ENCODE results near the gene ACP7. TPM values are rescaled to one million over a fixed set of nuclear protein-coding genes. Genes with fewer than 3 reads are reported as not detected.
"Not testable (repeated sequence)": the region's sequence is repeated elsewhere in the genome, so short reads cannot be mapped to it uniquely, and the experiment has no call there.

ACP7 gene
- total RNA-seq, 1 donor, result not detected

GRCh38 chr19:39067104-39067503 lies 17.1 kb upstream of the ACP7 start:
- Histone ChIP-seq H3K27me3 (ENCODE audit: insufficient read depth, low read length) (no peaks in the 10 kb centered on the region), H3K9me3 (ENCODE audit: low read depth, low read length) (no peaks in the 10 kb centered on the region), H3K4me1 (ENCODE audit: insufficient read depth, low read length) (peaks cover 6% of the 10 kb centered on the region), H3K4me3 (ENCODE audit: insufficient read depth, low read length) (no peak overlapping the region), H2AFZ (ENCODE audit: low read length) (no peak overlapping the region), H4K20me1 (ENCODE audit: insufficient read depth, low read length) (no peaks in the 10 kb centered on the region), H3K4me2 (ENCODE audit: insufficient read depth, low read length) (no peak overlapping the region), H3K79me2 (ENCODE audit: insufficient read depth, low read length) (no peaks in the 10 kb centered on the region), H3K36me3 (ENCODE audit: insufficient read depth, low read length) (no peaks in the 10 kb centered on the region), H3K27ac (ENCODE audit: low read depth, low read length) (no peak overlapping the region)
- TF ChIP-seq CTCF (IDR thresholded peaks at IDR 0.05; ENCODE audit: extremely low read depth, low read depth, low read length), result no peak
- DNase-seq (ENCODE audit: insufficient read length, low spot score, missing footprints), result no peak

- not testable (repeated sequence) for H3K4me1 ChIP-seq (ENCODE audit: insufficient read depth, low read length); H3K4me2 ChIP-seq (ENCODE audit: insufficient read depth, low read length); H2AFZ ChIP-seq (ENCODE audit: low read length); H3K36me3 ChIP-seq (ENCODE audit: insufficient read depth, low read length); H4K20me1 ChIP-seq (ENCODE audit: insufficient read depth, low read length); H3K27ac ChIP-seq (ENCODE audit: low read depth, low read length); H3K79me2 ChIP-seq (ENCODE audit: insufficient read depth, low read length); H3K9me3 ChIP-seq (ENCODE audit: low read depth, low read length); H3K4me3 ChIP-seq (ENCODE audit: insufficient read depth, low read length); DNase-seq (ENCODE audit: insufficient read length, low spot score, missing footprints); H3K27me3 ChIP-seq (ENCODE audit: insufficient read depth, low read length)
Observed at GRCh38 chr19:39068259-39068658, 15.9 kb upstream of the ACP7 start.

- peak overlapping the region; percentile 54 for H2AFZ ChIP-seq (ENCODE audit: low read length)
- no peaks in the 10 kb centered on the region for H4K20me1 ChIP-seq (ENCODE audit: insufficient read depth, low read length)
- H3K9me3 ChIP-seq (ENCODE audit: low read depth, low read length), result no peaks in the 10 kb centered on the region
- no peaks in the 10 kb centered on the region for H3K36me3 ChIP-seq (ENCODE audit: insufficient read depth, low read length)
- H3K4me2 ChIP-seq (ENCODE audit: insufficient read depth, low read length), result no peak overlapping the region
- H3K79me2 ChIP-seq (ENCODE audit: insufficient read depth, low read length), result no peaks in the 10 kb centered on the region
- peak; percentile 78 for DNase-seq (ENCODE audit: insufficient read length, low spot score, missing footprints)
- TF ChIP-seq CTCF (IDR thresholded peaks at IDR 0.05; ENCODE audit: extremely low read depth, low read depth, low read length), result no peak
- peaks cover 17% of the 10 kb centered on the region for H3K4me1 ChIP-seq (ENCODE audit: insufficient read depth, low read length)
- no peaks in the 10 kb centered on the region for H3K27me3 ChIP-seq (ENCODE audit: insufficient read depth, low read length)
- H3K4me3 ChIP-seq (ENCODE audit: insufficient read depth, low read length), result no peak overlapping the region
- H3K27ac ChIP-seq (ENCODE audit: low read depth, low read length), result no peak overlapping the region
Observed at GRCh38 chr19:39070888-39071287, 13.3 kb upstream of the ACP7 start.

- H3K4me2 ChIP-seq (ENCODE audit: insufficient read depth, low read length), result peak overlapping the region; percentile 60
- peak overlapping the region; percentile 73 for H2AFZ ChIP-seq (ENCODE audit: low read length)
- TF ChIP-seq CTCF (IDR thresholded peaks at IDR 0.05; ENCODE audit: extremely low read depth, low read depth, low read length), result no peak
- H3K4me1 ChIP-seq (ENCODE audit: insufficient read depth, low read length), result peaks cover 28% of the 10 kb centered on the region
- H3K36me3 ChIP-seq (ENCODE audit: insufficient read depth, low read length), result no peaks in the 10 kb centered on the region
- H3K79me2 ChIP-seq (ENCODE audit: insufficient read depth, low read length), result no peaks in the 10 kb centered on the region
- no peaks in the 10 kb centered on the region for H3K27me3 ChIP-seq (ENCODE audit: insufficient read depth, low read length)
- H3K4me3 ChIP-seq (ENCODE audit: insufficient read depth, low read length), result peak overlapping the region; percentile 19
- H3K27ac ChIP-seq (ENCODE audit: low read depth, low read length), result peak overlapping the region; percentile 80
- DNase-seq (ENCODE audit: insufficient read length, low spot score, missing footprints), result peak; percentile 17
- H3K9me3 ChIP-seq (ENCODE audit: low read depth, low read length), result no peaks in the 10 kb centered on the region
- H4K20me1 ChIP-seq (ENCODE audit: insufficient read depth, low read length), result no peaks in the 10 kb centered on the region
Observed at GRCh38 chr19:39074205-39074692, 9.9 kb upstream of the ACP7 start.
